ENCODE measurements around the gene SOX1.

The SOX1 gene

GRCh38 chr13:112059457-112060281 lies 7.3 kb upstream of the SOX1 start:
- H3K27ac ChIP-seq (ENCODE audit: low read depth, low read length), result no peak overlapping the region
- H3K79me2 ChIP-seq (ENCODE audit: control insufficient read depth, insufficient read depth, low read length, unreplicated experiment), result no peaks in the 10 kb centered on the region
- no peak overlapping the region for H3K4me3 ChIP-seq (ENCODE audit: low read depth, low read length)
- no peaks in the 10 kb centered on the region for H3K36me3 ChIP-seq (ENCODE audit: insufficient read depth, low read length)
- H3K27me3 ChIP-seq (ENCODE audit: insufficient read depth, low read length), result peaks cover 100% of the 10 kb centered on the region
- H2AFZ ChIP-seq (ENCODE audit: low read length, unreplicated experiment), result no peak overlapping the region
- H3K4me1 ChIP-seq (ENCODE audit: control insufficient read depth, insufficient read depth, low read length, unreplicated experiment), result no peaks in the 10 kb centered on the region

DNA sequence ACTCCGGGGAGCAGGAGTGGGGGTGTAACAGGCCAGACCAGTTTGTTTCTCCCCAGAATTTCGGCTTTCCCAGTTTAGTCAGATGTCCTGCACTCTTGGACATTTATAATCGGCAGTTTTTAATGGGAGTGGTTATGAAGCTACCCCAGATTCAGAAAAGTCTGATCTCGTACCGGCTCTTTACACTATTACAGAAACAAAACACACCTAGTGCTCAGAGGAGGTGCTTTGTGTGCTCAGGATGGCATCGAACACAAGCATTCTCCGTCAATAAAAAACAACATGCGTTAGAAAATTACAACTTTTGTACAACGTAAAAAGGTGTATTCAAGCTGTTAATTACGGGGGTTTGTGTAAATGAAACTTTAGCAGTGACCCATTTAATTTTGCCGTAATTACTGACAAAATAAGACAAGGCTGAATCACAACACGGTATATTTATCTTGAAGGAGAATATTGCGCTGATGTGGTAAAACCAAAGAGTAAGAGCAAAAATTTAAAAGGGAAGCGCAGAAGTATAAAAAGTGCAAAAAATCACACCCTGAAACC lies 6.6 kb upstream of the SOX1 start:
- H3K79me2 ChIP-seq (ENCODE audit: control insufficient read depth, insufficient read depth, low read length, unreplicated experiment), result no peaks in the 10 kb centered on the region
- no peaks in the 10 kb centered on the region for H3K36me3 ChIP-seq (ENCODE audit: insufficient read depth, low read length)
- H3K4me1 ChIP-seq (ENCODE audit: control insufficient read depth, insufficient read depth, low read length, unreplicated experiment), result no peaks in the 10 kb centered on the region
- H3K4me3 ChIP-seq (ENCODE audit: low read depth, low read length), result no peak overlapping the region
- peaks cover 100% of the 10 kb centered on the region for H3K27me3 ChIP-seq (ENCODE audit: insufficient read depth, low read length)
- H2AFZ ChIP-seq (ENCODE audit: low read length, unreplicated experiment), result no peak overlapping the region
- no peak overlapping the region for H3K27ac ChIP-seq (ENCODE audit: low read depth, low read length)

DNA sequence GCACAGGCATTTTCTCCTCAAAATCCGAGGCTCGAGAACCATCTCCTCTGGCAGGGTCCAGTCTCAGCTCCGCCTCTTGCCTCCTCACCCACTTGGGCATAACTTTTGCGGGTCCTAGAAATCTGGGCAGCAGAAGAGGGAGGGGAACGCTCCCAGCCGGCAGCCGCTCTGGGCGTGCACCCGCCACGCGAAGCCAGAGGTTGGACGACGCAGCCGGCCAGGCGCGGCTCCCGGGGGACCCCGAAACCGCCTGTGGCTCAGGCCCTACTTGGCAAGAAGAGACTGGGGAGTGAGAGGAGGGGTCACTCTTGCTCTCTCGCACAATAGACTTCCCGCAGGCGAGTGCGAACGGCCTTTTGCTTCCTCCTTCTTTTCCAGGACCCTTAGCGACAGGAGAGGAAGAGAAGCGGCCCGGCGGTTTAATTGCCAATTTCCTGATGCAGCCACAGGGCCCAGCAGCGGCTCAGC lies 6.0 kb upstream of the SOX1 start:
- Histone ChIP-seq H3K27ac (ENCODE audit: low read depth, low read length) (no peak overlapping the region), H3K27me3 (ENCODE audit: insufficient read depth, low read length) (peaks cover 100% of the 10 kb centered on the region), H3K4me3 (ENCODE audit: low read depth, low read length) (no peak overlapping the region), H2AFZ (ENCODE audit: low read length, unreplicated experiment) (no peak overlapping the region), H3K4me1 (ENCODE audit: control insufficient read depth, insufficient read depth, low read length, unreplicated experiment) (no peaks in the 10 kb centered on the region), H3K36me3 (ENCODE audit: insufficient read depth, low read length) (no peaks in the 10 kb centered on the region), H3K79me2 (ENCODE audit: control insufficient read depth, insufficient read depth, low read length, unreplicated experiment) (no peaks in the 10 kb centered on the region)

DNA sequence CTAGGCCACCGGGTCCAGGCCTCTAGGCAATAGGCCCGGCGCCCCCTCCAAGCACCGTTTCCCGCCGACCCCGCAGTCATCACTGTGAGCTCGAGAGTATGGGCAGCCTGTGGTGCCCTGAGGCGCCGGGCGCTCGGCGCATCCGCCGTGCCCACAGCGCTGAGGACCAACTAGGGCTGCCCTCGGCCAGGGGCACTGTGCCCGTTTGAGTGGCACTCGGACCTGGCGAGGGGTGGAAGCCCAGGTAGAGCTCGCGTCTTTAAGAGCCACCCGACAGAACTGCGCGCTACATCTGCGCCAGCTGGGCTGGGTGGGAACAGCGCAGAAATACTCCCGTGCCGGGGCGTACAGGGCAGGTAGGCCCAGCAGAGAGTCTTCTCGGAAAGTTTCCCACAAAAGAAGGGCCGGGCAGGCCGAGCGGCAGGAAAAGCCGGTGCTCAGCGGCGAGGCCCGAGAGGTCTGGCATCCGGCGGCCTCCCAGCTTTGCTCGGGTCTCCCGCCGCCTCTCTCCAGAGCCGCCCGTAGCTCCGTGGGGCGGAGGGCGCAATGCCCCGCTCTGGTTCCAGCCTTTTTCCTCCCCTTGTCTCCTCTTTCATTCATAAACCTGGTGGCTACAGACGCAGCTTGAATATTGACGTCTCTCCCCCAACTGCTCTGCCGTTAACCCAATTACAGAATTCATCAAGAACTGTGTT lies 5.4 kb upstream of the SOX1 start:
- H2AFZ ChIP-seq (ENCODE audit: low read length, unreplicated experiment), result no peak overlapping the region
- no peaks in the 10 kb centered on the region for H3K36me3 ChIP-seq (ENCODE audit: insufficient read depth, low read length)
- H3K4me1 ChIP-seq (ENCODE audit: control insufficient read depth, insufficient read depth, low read length, unreplicated experiment), result no peaks in the 10 kb centered on the region
- H3K27me3 ChIP-seq (ENCODE audit: insufficient read depth, low read length), result peaks cover 100% of the 10 kb centered on the region
- H3K27ac ChIP-seq (ENCODE audit: low read depth, low read length), result no peak overlapping the region
- H3K4me3 ChIP-seq (ENCODE audit: low read depth, low read length), result no peak overlapping the region
- H3K79me2 ChIP-seq (ENCODE audit: control insufficient read depth, insufficient read depth, low read length, unreplicated experiment), result no peaks in the 10 kb centered on the region

DNA sequence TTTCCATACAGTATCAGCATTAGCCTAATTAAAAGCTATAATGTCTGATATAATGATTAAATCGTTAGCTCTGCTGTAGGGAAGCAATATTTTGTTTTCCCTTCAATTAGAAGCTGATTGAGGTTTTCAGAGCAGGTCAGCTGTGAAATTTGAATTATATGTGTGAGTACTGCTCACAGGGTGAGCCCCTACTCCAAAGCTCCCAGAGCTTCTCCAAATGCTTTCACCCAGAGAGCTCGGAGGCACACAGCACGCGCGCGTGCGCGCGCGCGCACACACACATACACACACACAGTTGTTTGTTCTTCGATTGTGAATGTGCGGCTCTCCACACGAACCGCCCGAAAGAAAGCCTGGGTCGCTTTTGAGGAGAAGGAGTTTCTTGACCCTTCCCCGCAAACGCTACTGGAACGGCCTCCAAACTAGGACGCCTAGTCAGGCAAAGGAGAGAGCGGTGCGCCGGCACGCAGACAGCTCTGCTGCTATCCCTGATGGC lies 4.8 kb upstream of the SOX1 start:
- Histone ChIP-seq H3K4me1 (ENCODE audit: control insufficient read depth, insufficient read depth, low read length, unreplicated experiment) (no peaks in the 10 kb centered on the region), H3K36me3 (ENCODE audit: insufficient read depth, low read length) (no peaks in the 10 kb centered on the region), H3K79me2 (ENCODE audit: control insufficient read depth, insufficient read depth, low read length, unreplicated experiment) (no peaks in the 10 kb centered on the region), H3K4me3 (ENCODE audit: low read depth, low read length) (no peak overlapping the region), H3K27me3 (ENCODE audit: insufficient read depth, low read length) (peaks cover 96% of the 10 kb centered on the region), H2AFZ (ENCODE audit: low read length, unreplicated experiment) (no peak overlapping the region), H3K27ac (ENCODE audit: low read depth, low read length) (no peak overlapping the region)

- H3K4me1 ChIP-seq (ENCODE audit: control insufficient read depth, insufficient read depth, low read length, unreplicated experiment), result no peaks in the 10 kb centered on the region
- H3K27me3 ChIP-seq (ENCODE audit: insufficient read depth, low read length), result peaks cover 88% of the 10 kb centered on the region
- H3K79me2 ChIP-seq (ENCODE audit: control insufficient read depth, insufficient read depth, low read length, unreplicated experiment), result no peaks in the 10 kb centered on the region
- H2AFZ ChIP-seq (ENCODE audit: low read length, unreplicated experiment), result no peak overlapping the region
- no peaks in the 10 kb centered on the region for H3K36me3 ChIP-seq (ENCODE audit: insufficient read depth, low read length)
- no peak overlapping the region for H3K27ac ChIP-seq (ENCODE audit: low read depth, low read length)
- H3K4me3 ChIP-seq (ENCODE audit: low read depth, low read length), result no peak overlapping the region
These were observed 4.1 kb upstream of the SOX1 start for GRCh38 chr13:112062571-112063570.

- no peak overlapping the region for H2AFZ ChIP-seq (ENCODE audit: low read length, unreplicated experiment)
- H3K27ac ChIP-seq (ENCODE audit: low read depth, low read length), result no peak overlapping the region
- H3K79me2 ChIP-seq (ENCODE audit: control insufficient read depth, insufficient read depth, low read length, unreplicated experiment), result no peaks in the 10 kb centered on the region
- no peak overlapping the region for H3K4me3 ChIP-seq (ENCODE audit: low read depth, low read length)
- H3K4me1 ChIP-seq (ENCODE audit: control insufficient read depth, insufficient read depth, low read length, unreplicated experiment), result no peaks in the 10 kb centered on the region
- no peaks in the 10 kb centered on the region for H3K36me3 ChIP-seq (ENCODE audit: insufficient read depth, low read length)
- H3K27me3 ChIP-seq (ENCODE audit: insufficient read depth, low read length), result peaks cover 81% of the 10 kb centered on the region
These were observed 3.1 kb upstream of the SOX1 start for GRCh38 chr13:112063807-112064206.

GRCh38 chr13:112064222-112064621 lies 2.7 kb upstream of the SOX1 start:
- Histone ChIP-seq H3K79me2 (ENCODE audit: control insufficient read depth, insufficient read depth, low read length, unreplicated experiment) (no peaks in the 10 kb centered on the region), H3K4me3 (ENCODE audit: low read depth, low read length) (no peak overlapping the region), H2AFZ (ENCODE audit: low read length, unreplicated experiment) (no peak overlapping the region), H3K4me1 (ENCODE audit: control insufficient read depth, insufficient read depth, low read length, unreplicated experiment) (no peaks in the 10 kb centered on the region), H3K27me3 (ENCODE audit: insufficient read depth, low read length) (peaks cover 81% of the 10 kb centered on the region), H3K27ac (ENCODE audit: low read depth, low read length) (no peak overlapping the region), H3K36me3 (ENCODE audit: insufficient read depth, low read length) (no peaks in the 10 kb centered on the region)

- no peak overlapping the region for H2AFZ ChIP-seq (ENCODE audit: low read length, unreplicated experiment)
- no peak overlapping the region for H3K27ac ChIP-seq (ENCODE audit: low read depth, low read length)
- no peaks in the 10 kb centered on the region for H3K36me3 ChIP-seq (ENCODE audit: insufficient read depth, low read length)
- H3K79me2 ChIP-seq (ENCODE audit: control insufficient read depth, insufficient read depth, low read length, unreplicated experiment), result no peaks in the 10 kb centered on the region
- peaks cover 81% of the 10 kb centered on the region for H3K27me3 ChIP-seq (ENCODE audit: insufficient read depth, low read length)
- H3K4me3 ChIP-seq (ENCODE audit: low read depth, low read length), result no peak overlapping the region
- H3K4me1 ChIP-seq (ENCODE audit: control insufficient read depth, insufficient read depth, low read length, unreplicated experiment), result no peaks in the 10 kb centered on the region
These were observed 1.5 kb upstream of the SOX1 start for GRCh38 chr13:112065521-112065866.

All from ACC112 (cell line).